HepG2 (cell line): ENCODE results near the gene CDK13. TPM values are rescaled to one million over a fixed set of nuclear protein-coding genes. Genes with fewer than 3 reads are reported as not detected.

Experiments
- CHD2 ChIP-seq: IDR thresholded peaks from 2 replicates; pipeline ENCODE4 v1.6.1; 2011; ENCODE audit warnings: low read depth, low read length, improper control_type of control experiment
- DMAP1 ChIP-seq: IDR thresholded peaks from 2 replicates; pipeline ENCODE4 v1.6.1; 2016
- FOXK1 ChIP-seq: sonication (generic); formaldehyde crosslinking; IDR thresholded peaks from 2 replicates; pipeline ENCODE4 v1.4.0; 2020; ENCODE audit warnings: low read depth, missing genetic modification reagents, borderline replicate concordance
- HINFP ChIP-seq: sonication (generic); formaldehyde crosslinking; IDR thresholded peaks from 2 replicates; pipeline ENCODE4 v1.4.0; 2020; ENCODE audit warnings: low read depth, mild to moderate bottlenecking, missing genetic modification reagents
- HOXA9 ChIP-seq: sonication (generic); formaldehyde crosslinking; IDR thresholded peaks from 2 replicates; pipeline ENCODE4 v1.8.1; 2022; ENCODE audit warnings: missing genetic modification reagents, mild to moderate bottlenecking, moderate library complexity, borderline replicate concordance
- KLF13 ChIP-seq: sonication (generic); formaldehyde crosslinking; IDR thresholded peaks from 2 replicates; pipeline ENCODE4 v1.4.0; 2020; ENCODE audit warnings: mild to moderate bottlenecking, missing genetic modification reagents
- KLF9 ChIP-seq: IDR thresholded peaks from 2 replicates; pipeline ENCODE4 v1.6.1; 2016; ENCODE audit warnings: low read depth
- MAZ ChIP-seq, 2 experiments: sonication (generic) in 1 of 2; formaldehyde crosslinking in 1 of 2; IDR thresholded peaks; 2 replicates each; pipeline versions ENCODE4 v1.5.0 to v1.6.1; 2012 to 2020; ENCODE audit warnings: low read depth in 2 of 2, mild to moderate bottlenecking in 2 of 2, borderline replicate concordance in 1 of 2, improper control_type of control experiment in 1 of 2, low read length in 1 of 2, missing genetic modification reagents in 1 of 2, moderate library complexity in 1 of 2
- PLSCR1 ChIP-seq: sonication (generic); formaldehyde crosslinking; IDR thresholded peaks from 2 replicates; pipeline ENCODE4 v1.5.0; 2020; ENCODE audit warnings: missing genetic modification reagents, mild to moderate bottlenecking, borderline replicate concordance
- SAP130 ChIP-seq: IDR thresholded peaks from 2 replicates; pipeline ENCODE4 v1.6.1; 2016; ENCODE audit warnings: low read depth
- SNAPC5 ChIP-seq: sonication (generic); formaldehyde crosslinking; IDR thresholded peaks from 2 replicates; pipeline ENCODE4 v1.8.1; 2023; ENCODE audit warnings: mild to moderate bottlenecking, missing genetic modification reagents, borderline replicate concordance
- TRIM24 ChIP-seq: sonication (generic); formaldehyde crosslinking; IDR thresholded peaks from 2 replicates; pipeline ENCODE4 v1.8.0; 2022; ENCODE audit warnings: mild to moderate bottlenecking, missing genetic modification reagents
- ZC3H4 ChIP-seq: sonication (generic); formaldehyde crosslinking; IDR thresholded peaks from 2 replicates; pipeline ENCODE4 v1.4.0; 2020; ENCODE audit warnings: missing genetic modification reagents, borderline replicate concordance
- ZKSCAN5 ChIP-seq: sonication (generic); formaldehyde crosslinking; IDR thresholded peaks from 2 replicates; pipeline ENCODE4 v1.5.1; 2020; ENCODE audit warnings: mild to moderate bottlenecking, missing genetic modification reagents
- ZNF235 ChIP-seq: sonication (generic); formaldehyde crosslinking; IDR thresholded peaks from 2 replicates; pipeline ENCODE4 v1.8.1; 2023; ENCODE audit warnings: mild to moderate bottlenecking, missing genetic modification reagents, borderline replicate concordance
- ZNF329 ChIP-seq: sonication (generic); formaldehyde crosslinking; IDR thresholded peaks from 2 replicates; pipeline ENCODE4 v1.9.0; 2021; ENCODE audit warnings: low read depth, mild to moderate bottlenecking, missing genetic modification reagents
- ZNF451 ChIP-seq: sonication (generic); formaldehyde crosslinking; IDR thresholded peaks from 2 replicates; pipeline ENCODE4 v1.5.0; 2020; ENCODE audit warnings: mild to moderate bottlenecking, missing genetic modification reagents
- ZNF766 ChIP-seq: sonication (generic); formaldehyde crosslinking; IDR thresholded peaks from 2 replicates; pipeline ENCODE4 v1.5.0; 2020; ENCODE audit warnings: missing genetic modification reagents, borderline replicate concordance
- ZNF878 ChIP-seq: sonication (generic); formaldehyde crosslinking; IDR thresholded peaks from 2 replicates; pipeline ENCODE4 v1.8.1; 2023; ENCODE audit warnings: mild to moderate bottlenecking, missing genetic modification reagents, moderate library complexity
- ZNF883 ChIP-seq: sonication (generic); formaldehyde crosslinking; IDR thresholded peaks from 2 replicates; pipeline ENCODE4 v1.5.1; 2020; ENCODE audit warnings: mild to moderate bottlenecking, missing genetic modification reagents; ENCODE audit errors: not compliant biosample characterization
- ZSCAN12 ChIP-seq: sonication (generic); formaldehyde crosslinking; IDR thresholded peaks from 2 replicates; pipeline ENCODE4 v1.9.0; 2021; ENCODE audit warnings: mild to moderate bottlenecking, missing genetic modification reagents
- polyA plus RNA-seq, 8 experiments: library from polyadenylated mRNA; depleted of rRNA in 3 of 8; stranded (reverse) in 7 of 8; unstranded in 1 of 8; fragments of >200 nt; fragmentation: Illumina TruSeq in 4 of 8; extraction: Trizol in 4 of 8; gene quantifications; 2 replicates each; pipeline versions ENCODE4 v1.2.1 to v1.2.3, GENCODE V29; 2011 to 2016; ENCODE audit warnings: low read depth in 4 of 8, missing spikeins in 1 of 8, mixed read lengths in 1 of 8; ENCODE audit not compliant: insufficient read depth in 1 of 8
- total RNA-seq, 5 experiments: library from RNA; depleted of rRNA; stranded (reverse); fragments of >200 nt; fragmentation: Illumina TruSeq; extraction: Trizol; gene quantifications; 2 replicates each; pipeline ENCODE4 v1.2.3, GENCODE V29; 2016; ENCODE audit warnings: low read depth in 1 of 5
- TF ChIP-seq, protein P1 (sequence below): fragments of 450-650 bp; IDR thresholded peaks from 2 replicates; pipeline ENCODE4 v1.6.1; 2017; ENCODE audit warnings: mild to moderate bottlenecking
- TF ChIP-seq, protein P2 (sequence below): sonication (generic); formaldehyde crosslinking; IDR thresholded peaks from 2 replicates; pipeline ENCODE4 v1.4.0; 2020; ENCODE audit warnings: missing genetic modification reagents

The CDK13 gene
- total and polyA plus RNA-seq, 2 of the 13 experiments (the other 11 are each of a cell fraction or from before 2014, with no cell fraction given): 21.0 to 40.9 TPM

DNA sequence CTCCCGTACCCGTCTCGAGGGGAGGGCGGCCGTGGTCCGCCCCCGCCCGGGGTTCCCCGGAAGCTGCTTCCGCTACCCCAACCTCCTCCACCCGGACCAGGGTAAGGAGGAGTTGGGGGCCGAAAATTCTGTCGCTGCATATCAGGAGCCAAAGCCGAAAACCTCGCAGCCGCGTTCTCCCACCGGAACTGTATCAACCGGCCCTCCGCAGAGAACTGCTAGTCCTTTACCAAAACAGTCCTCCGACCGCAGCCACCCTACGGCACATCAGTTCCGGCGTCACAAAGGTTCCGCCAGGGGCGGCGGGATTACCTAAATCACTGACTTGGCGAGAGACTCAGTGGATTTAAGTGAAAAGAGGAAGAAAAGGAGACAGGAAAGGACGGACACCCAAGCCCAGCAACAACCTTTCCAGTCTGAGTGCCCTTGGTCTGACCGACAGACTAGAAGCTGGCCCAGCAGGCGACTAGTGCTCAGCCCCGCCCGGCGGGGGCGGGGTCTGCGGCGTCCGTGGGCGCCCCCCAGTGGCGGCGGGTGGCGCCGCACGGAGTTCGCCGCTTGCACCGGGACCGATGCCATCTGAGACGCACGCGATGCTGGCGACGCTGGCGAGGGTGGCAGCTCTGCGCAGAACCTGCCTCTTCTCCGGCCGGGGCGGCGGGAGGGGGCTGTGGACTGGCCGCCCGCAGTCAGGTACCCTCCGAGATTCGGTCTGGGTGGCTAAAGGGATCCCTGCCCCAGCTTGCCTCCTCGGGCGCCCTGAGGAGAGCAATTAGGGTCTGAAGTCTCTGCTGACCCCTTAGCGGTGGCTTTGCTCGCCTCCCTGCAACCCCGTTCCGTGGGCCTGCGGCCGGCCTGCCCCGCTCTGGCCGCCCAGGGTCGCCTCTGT lies 184.6 kb downstream of the CDK13 start, which contains the start of the genes MPLKIP and SUGCT (continued):
- TF ChIP-seq ZNF883 (no peak), TRIM24 (CRISPR knock-in tag) (no peak), ZNF766 (CRISPR knock-in tag) (peak; percentile 78; the same call in 1 of the 2 replicates), PLSCR1 (CRISPR knock-in tag) (peak; percentile 91; the same call in 1 of the 2 replicates), HINFP (CRISPR knock-in tag) (peak; percentile 76), ZC3H4 (CRISPR knock-in tag) (no peak; the same call in 1 of the 2 replicates), KLF9 (CRISPR knock-in tag) (no peak), ZNF329 (peak; percentile 89), CHD2 (0 out of 2 replicates have a peak, but pooled peaks have one; percentile 19), DMAP1 (CRISPR knock-in tag) (no peak; the same call in 1 of the 2 replicates), ZKSCAN5 (CRISPR knock-in tag) (no peak), MAZ (IDR thresholded peaks at IDR 0.05; ENCODE audit: borderline replicate concordance, low read depth, low read length) (peak; percentile 100), MAZ (CRISPR knock-in tag; IDR thresholded peaks at IDR 0.05; ENCODE audit: low read depth) (peak; percentile 96), FOXK1 (peak; percentile 70; the same call in 1 of the 2 replicates), ZNF878 (CRISPR knock-in tag) (no peak), ZNF235 (peak; percentile 91; the same call in 1 of the 2 replicates), HOXA9 (CRISPR knock-in tag) (peak; percentile 92), ZSCAN12 (CRISPR knock-in tag) (no peak), SNAPC5 (CRISPR knock-in tag) (no peak), KLF13 (no peak), SAP130 (CRISPR knock-in tag) (peak; percentile 83), ZNF451 (CRISPR knock-in tag) (no peak)
- TF ChIP-seq, protein P1, sequence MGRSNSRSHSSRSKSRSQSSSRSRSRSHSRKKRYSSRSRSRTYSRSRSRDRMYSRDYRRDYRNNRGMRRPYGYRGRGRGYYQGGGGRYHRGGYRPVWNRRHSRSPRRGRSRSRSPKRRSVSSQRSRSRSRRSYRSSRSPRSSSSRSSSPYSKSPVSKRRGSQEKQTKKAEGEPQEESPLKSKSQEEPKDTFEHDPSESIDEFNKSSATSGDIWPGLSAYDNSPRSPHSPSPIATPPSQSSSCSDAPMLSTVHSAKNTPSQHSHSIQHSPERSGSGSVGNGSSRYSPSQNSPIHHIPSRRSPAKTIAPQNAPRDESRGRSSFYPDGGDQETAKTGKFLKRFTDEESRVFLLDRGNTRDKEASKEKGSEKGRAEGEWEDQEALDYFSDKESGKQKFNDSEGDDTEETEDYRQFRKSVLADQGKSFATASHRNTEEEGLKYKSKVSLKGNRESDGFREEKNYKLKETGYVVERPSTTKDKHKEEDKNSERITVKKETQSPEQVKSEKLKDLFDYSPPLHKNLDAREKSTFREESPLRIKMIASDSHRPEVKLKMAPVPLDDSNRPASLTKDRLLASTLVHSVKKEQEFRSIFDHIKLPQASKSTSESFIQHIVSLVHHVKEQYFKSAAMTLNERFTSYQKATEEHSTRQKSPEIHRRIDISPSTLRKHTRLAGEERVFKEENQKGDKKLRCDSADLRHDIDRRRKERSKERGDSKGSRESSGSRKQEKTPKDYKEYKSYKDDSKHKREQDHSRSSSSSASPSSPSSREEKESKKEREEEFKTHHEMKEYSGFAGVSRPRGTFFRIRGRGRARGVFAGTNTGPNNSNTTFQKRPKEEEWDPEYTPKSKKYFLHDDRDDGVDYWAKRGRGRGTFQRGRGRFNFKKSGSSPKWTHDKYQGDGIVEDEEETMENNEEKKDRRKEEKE: no peak
- TF ChIP-seq, protein P2, sequence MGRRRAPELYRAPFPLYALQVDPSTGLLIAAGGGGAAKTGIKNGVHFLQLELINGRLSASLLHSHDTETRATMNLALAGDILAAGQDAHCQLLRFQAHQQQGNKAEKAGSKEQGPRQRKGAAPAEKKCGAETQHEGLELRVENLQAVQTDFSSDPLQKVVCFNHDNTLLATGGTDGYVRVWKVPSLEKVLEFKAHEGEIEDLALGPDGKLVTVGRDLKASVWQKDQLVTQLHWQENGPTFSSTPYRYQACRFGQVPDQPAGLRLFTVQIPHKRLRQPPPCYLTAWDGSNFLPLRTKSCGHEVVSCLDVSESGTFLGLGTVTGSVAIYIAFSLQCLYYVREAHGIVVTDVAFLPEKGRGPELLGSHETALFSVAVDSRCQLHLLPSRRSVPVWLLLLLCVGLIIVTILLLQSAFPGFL: no peak
